Glutamatergic neuron (in vitro differentiated cells): ENCODE results near the gene CDH23. TPM values are rescaled to one million over a fixed set of nuclear protein-coding genes. Genes with fewer than 3 reads are reported as not detected.

Experiments
- DNase-seq: peaks from one replicate; pipeline ENCODE4 v3.0.0; 2022
- H3K27ac Mint-ChIP-seq: one replicate; pipeline ENCODE4 v1.8.0; 2020; ENCODE audit warnings: mild to moderate bottlenecking, mixed read lengths, inconsistent platforms; ENCODE audit not compliant: unreplicated experiment
- H3K27me3 Mint-ChIP-seq: one replicate; pipeline ENCODE4 v1.8.0; 2020; ENCODE audit warnings: mild to moderate bottlenecking, moderate library complexity, mixed read lengths, inconsistent platforms; ENCODE audit not compliant: unreplicated experiment
- H3K36me3 Mint-ChIP-seq: one replicate; pipeline ENCODE4 v1.8.0; 2020; ENCODE audit warnings: mild to moderate bottlenecking, mixed read lengths, inconsistent platforms; ENCODE audit not compliant: unreplicated experiment
- H3K4me1 Mint-ChIP-seq: one replicate; pipeline ENCODE4 v1.8.0; 2020; ENCODE audit warnings: mild to moderate bottlenecking, low read depth, mixed read lengths, inconsistent platforms; ENCODE audit not compliant: unreplicated experiment
- H3K4me3 Mint-ChIP-seq: one replicate; pipeline ENCODE4 v1.8.0; 2020; ENCODE audit warnings: mild to moderate bottlenecking, mixed read lengths, inconsistent platforms; ENCODE audit not compliant: unreplicated experiment
- H3K9me3 Mint-ChIP-seq: one replicate; pipeline ENCODE4 v1.8.0; 2020; ENCODE audit warnings: mild to moderate bottlenecking, moderate library complexity, mixed read lengths, inconsistent platforms; ENCODE audit not compliant: unreplicated experiment
- CTCF ChIP-seq: fragments of 200-600 bp; sonication (generic); IDR thresholded peaks from one replicate; pipeline ENCODE4 v1.5.0; 2021; ENCODE audit not compliant: partially characterized antibody, unreplicated experiment
- total RNA-seq: library from RNA; stranded (reverse); fragmentation: NEBNext Ultra II Directional; extraction: Animal tissue kit (Norgen Biotek cat#: 25700); gene quantifications from one replicate; pipeline ENCODE4 v1.2.1, GENCODE V29; 2021; ENCODE audit not compliant: unreplicated experiment

The CDH23 gene
- total RNA-seq, 1 donor from 2014 or later, result 2.0 TPM

GRCh38 chr10:71396084-71396710 is 523 bp upstream of the CDH23 start:
- no peak for TF ChIP-seq CTCF
- no peak overlapping the region for H3K27ac Mint-ChIP-seq
- peak; percentile 54 for DNase-seq
- peaks cover 6% of the 10 kb centered on the region for H3K9me3 Mint-ChIP-seq
- peaks cover 15% of the 10 kb centered on the region for H3K27me3 Mint-ChIP-seq
- H3K4me3 Mint-ChIP-seq, result peak overlapping the region; percentile 47
- peaks cover 15% of the 10 kb centered on the region for H3K4me1 Mint-ChIP-seq
- peaks cover 5% of the 10 kb centered on the region for H3K36me3 Mint-ChIP-seq

- Mint-ChIP-seq H3K9me3 (peaks cover 6% of the 10 kb centered on the region), H3K4me1 (peaks cover 15% of the 10 kb centered on the region), H3K4me3 (peak overlapping the region; percentile 65), H3K27ac (no peak overlapping the region), H3K36me3 (peaks cover 5% of the 10 kb centered on the region), H3K27me3 (peaks cover 12% of the 10 kb centered on the region)
- TF ChIP-seq CTCF, result no peak
- DNase-seq, result peak; percentile 38
Observed at GRCh38 chr10:71397296-71398212, 834 bp downstream of the CDH23 start.

GRCh38 chr10:71398976-71399375 is 2.3 kb downstream of the CDH23 start:
- DNase-seq, result no peak
- no peak for TF ChIP-seq CTCF
- Mint-ChIP-seq H3K4me3 (no peak overlapping the region), H3K9me3 (peaks cover 6% of the 10 kb centered on the region), H3K27ac (no peak overlapping the region), H3K4me1 (peaks cover 10% of the 10 kb centered on the region), H3K27me3 (peaks cover 12% of the 10 kb centered on the region), H3K36me3 (peaks cover 5% of the 10 kb centered on the region)

GRCh38 chr10:71399946-71400345 is 3.2 kb downstream of the CDH23 start:
- peaks cover 5% of the 10 kb centered on the region for H3K4me1 Mint-ChIP-seq
- H3K4me3 Mint-ChIP-seq, result no peak overlapping the region
- no peak for DNase-seq
- H3K9me3 Mint-ChIP-seq, result peaks cover 4% of the 10 kb centered on the region
- H3K27ac Mint-ChIP-seq, result no peak overlapping the region
- H3K36me3 Mint-ChIP-seq, result peaks cover 5% of the 10 kb centered on the region
- H3K27me3 Mint-ChIP-seq, result peaks cover 10% of the 10 kb centered on the region
- TF ChIP-seq CTCF, result no peak

GRCh38 chr10:71401056-71401455 is 4.3 kb downstream of the CDH23 start:
- no peak for DNase-seq
- Mint-ChIP-seq H3K36me3 (peaks cover 5% of the 10 kb centered on the region), H3K27ac (no peak overlapping the region), H3K4me1 (peaks cover 2% of the 10 kb centered on the region), H3K9me3 (peaks cover 3% of the 10 kb centered on the region), H3K27me3 (peaks cover 6% of the 10 kb centered on the region), H3K4me3 (no peak overlapping the region)
- no peak for TF ChIP-seq CTCF
